GM19238 (cell line): Measurements from ENCODE around the gene MYF5.

Experiments
- DNase-seq: peaks from one replicate; pipeline ENCODE4 v3.0.0; 2011; ENCODE audit warnings: low spot score; ENCODE audit not compliant: insufficient read length

The MYF5 gene

GRCh38 chr12:80766210-80766609 lies 49.5 kb downstream of the MYF5 start:
- DNase-seq = no peak

GRCh38 chr12:80766897-80767296 lies 50.2 kb downstream of the MYF5 start:
- no peak for DNase-seq
